ENCODE data around the gene PLBD1. TPM values are rescaled to one million over a fixed set of nuclear protein-coding genes. Genes with fewer than 3 reads are reported as not detected.

Gene PLBD1
- total RNA-seq, 4 donors from 2014 or later, result 26.5 to 64.1 (median 40.1) TPM

DNA sequence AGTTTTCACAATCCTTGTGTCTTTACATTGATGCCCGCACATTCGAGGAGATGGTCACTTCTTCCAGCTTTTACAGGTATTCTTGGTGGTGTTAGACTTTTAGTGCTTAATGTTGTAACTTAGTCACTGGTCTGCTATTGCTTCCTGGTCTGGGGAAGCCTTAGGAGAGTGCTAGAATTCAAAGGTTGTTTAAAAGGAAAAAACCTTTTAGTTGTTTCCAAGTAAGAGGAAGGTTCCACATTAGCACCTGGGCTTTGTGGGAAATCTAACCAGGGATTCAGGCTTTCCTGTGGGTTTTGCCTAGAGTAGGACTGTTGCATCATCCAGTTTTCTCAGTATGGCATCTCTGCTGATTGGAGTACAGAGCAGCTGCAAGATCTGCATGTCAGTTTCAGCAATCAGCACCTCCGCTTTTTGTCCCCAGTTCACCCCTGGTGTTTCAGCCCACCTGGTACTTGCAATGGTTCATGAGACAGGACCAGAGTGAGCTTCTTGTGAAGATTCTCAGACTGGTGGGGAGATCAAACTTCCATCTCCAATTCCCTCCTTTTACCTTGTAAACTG is 44.0 kb upstream of the PLBD1 start:
- H3K4me3 ChIP-seq (ENCODE audit: low read depth, poor library complexity, severe bottlenecking), result no peak overlapping the region
- WGBS, 2 donors, result 93% methylated on average over 3 of the region's 3 CpGs
- DNase-seq (ENCODE audit: low spot score in 2 of 2), result no peak
- intact Hi-C loops (cut with DNase I; ENCODE audit: low total_unique reads), result no loop called here
- TF ChIP-seq, protein P1, sequence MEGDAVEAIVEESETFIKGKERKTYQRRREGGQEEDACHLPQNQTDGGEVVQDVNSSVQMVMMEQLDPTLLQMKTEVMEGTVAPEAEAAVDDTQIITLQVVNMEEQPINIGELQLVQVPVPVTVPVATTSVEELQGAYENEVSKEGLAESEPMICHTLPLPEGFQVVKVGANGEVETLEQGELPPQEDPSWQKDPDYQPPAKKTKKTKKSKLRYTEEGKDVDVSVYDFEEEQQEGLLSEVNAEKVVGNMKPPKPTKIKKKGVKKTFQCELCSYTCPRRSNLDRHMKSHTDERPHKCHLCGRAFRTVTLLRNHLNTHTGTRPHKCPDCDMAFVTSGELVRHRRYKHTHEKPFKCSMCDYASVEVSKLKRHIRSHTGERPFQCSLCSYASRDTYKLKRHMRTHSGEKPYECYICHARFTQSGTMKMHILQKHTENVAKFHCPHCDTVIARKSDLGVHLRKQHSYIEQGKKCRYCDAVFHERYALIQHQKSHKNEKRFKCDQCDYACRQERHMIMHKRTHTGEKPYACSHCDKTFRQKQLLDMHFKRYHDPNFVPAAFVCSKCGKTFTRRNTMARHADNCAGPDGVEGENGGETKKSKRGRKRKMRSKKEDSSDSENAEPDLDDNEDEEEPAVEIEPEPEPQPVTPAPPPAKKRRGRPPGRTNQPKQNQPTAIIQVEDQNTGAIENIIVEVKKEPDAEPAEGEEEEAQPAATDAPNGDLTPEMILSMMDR (IDR thresholded peaks at IDR 0.05), result no peak
- no peak for TF ChIP-seq POLR2A (IDR thresholded peaks at IDR 0.05)

DNA sequence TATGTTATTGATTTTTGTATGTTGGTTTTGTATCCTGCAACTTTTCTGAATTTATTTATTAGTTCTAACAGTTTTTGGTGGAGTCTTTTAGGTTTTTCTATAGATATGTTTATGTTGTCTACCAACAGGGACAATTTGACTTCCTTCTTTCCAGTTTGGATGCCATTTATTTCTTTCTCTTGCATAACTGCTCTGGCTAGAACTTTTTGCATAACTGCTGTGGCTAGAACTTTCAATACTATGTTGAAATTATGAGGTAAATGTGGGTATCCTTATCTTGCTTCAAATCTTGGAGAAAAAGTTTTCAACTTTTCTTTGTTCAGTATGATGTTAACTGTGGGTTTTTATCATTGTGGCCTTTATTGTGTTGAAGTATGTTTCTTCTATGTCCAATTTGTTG is 39.9 kb upstream of the PLBD1 start:
- intact Hi-C loops (cut with DNase I; ENCODE audit: low total_unique reads), result no loop called here
- no peak for DNase-seq (ENCODE audit: low spot score in 2 of 2)
- no peak overlapping the region for H3K4me3 ChIP-seq (ENCODE audit: low read depth, poor library complexity, severe bottlenecking)
- TF ChIP-seq, protein P1 (IDR thresholded peaks at IDR 0.05), result no peak
- TF ChIP-seq POLR2A (IDR thresholded peaks at IDR 0.05), result no peak

DNA sequence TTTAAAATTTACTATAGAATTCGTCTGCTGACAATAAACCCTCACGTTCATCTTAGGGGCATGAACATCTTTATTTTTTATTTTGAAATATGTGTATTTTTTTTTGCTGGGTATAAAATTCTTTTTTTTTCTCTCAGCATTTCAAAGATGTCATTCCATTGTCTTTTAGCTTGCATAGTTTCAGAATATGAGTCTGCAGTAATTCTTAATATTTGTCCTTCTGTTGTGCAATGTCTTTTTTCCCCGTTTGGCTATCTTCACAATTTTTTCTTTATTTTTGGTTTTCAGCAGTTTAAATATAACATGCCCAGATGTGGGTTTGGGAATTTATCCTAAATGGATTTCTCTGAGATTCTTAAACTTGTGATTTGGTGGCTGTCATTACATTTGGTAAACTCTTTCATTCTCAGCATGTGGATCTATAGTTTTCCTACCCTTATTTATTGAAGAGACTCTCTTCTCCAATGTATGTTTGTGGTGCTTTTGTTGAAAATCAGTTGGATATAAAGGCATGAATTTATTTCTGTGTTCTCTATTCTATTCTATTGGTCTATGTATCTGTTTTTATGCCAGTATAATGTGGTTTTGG is 37.8 kb upstream of the PLBD1 start:
- 81 to 85% methylated on average over 3 of the region's 3 CpGs for WGBS, 2 donors
- no peak for TF ChIP-seq POLR2A (IDR thresholded peaks at IDR 0.05)
- TF ChIP-seq, protein P1 (IDR thresholded peaks at IDR 0.05), result no peak
- no peak for DNase-seq (ENCODE audit: low spot score in 2 of 2)
- intact Hi-C loops (cut with DNase I; ENCODE audit: low total_unique reads), result no loop called here
- no peak overlapping the region for H3K4me3 ChIP-seq (ENCODE audit: low read depth, poor library complexity, severe bottlenecking)

DNA sequence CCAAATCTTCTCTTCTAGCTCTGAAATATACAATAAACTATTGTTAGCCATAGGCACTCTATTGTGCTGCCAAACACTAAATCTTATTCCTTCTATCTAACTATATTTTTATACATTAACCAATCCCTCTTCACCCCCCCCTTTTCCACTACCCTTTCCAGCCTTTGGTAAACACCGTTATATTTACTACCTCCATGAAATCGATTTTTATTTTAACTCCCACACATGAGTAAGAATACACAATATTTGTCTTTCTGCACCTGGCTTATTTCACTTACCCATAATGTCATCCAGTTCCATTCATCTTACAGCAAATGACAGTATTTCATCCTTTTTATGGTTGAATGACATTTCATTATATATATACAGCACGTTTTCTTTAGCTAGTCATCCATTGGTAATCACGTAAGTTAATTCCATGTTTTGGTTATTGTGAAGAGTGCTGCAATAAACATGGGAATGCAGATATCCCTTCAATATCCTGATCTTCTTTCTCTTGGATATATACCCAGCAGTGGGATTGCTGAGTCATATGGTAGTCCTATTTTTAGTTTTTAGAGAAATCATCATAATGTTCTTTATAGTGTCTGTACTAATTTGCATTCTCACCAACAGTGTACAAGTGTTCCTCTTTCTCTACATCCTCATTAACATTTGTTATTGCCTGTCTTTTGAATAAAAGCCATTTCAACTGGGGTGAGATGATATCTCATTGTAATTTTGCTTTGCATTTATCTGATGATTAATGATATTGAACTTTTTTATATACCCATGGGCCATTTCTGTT is 34.2 kb upstream of the PLBD1 start:
- intact Hi-C loops (cut with DNase I; ENCODE audit: low total_unique reads), result no loop called here
- 74 to 76% methylated on average over 4 of the region's 4 CpGs for WGBS, 2 donors

DNA sequence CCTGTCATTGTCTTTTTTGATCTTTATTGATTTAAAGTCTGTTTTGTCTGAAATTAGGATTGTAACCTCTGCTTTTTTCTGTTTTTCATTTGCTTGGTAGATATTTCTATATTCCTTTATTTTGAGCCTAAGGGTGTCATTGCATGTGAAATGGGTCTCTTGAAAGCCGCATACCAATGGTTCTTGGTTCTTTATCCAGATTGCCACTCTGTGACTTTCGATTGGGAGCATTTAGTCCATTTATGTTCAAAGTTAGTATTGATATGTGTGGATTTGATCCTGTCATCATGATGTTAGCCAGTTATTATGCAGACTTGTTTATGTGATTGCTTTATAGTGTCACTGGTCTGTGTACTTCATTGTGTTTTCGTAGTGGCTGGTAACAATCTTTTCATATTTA is 29.8 kb upstream of the PLBD1 start:
- no peak for TF ChIP-seq POLR2A (IDR thresholded peaks at IDR 0.05)
- TF ChIP-seq, protein P1 (IDR thresholded peaks at IDR 0.05), result no peak
- no peak for DNase-seq (ENCODE audit: low spot score in 2 of 2)
- no peak overlapping the region for H3K4me3 ChIP-seq (ENCODE audit: low read depth, poor library complexity, severe bottlenecking)
- WGBS, 2 donors, result 89 to 91% methylated on average over 3 of the region's 3 CpGs
- intact Hi-C loops (cut with DNase I; ENCODE audit: low total_unique reads), result no loop called here

More for the DNA sequence above, 34.2 kb upstream of the PLBD1 start:
- no peak for TF ChIP-seq POLR2A (IDR thresholded peaks at IDR 0.05)
- TF ChIP-seq, protein P1 (IDR thresholded peaks at IDR 0.05), result no peak
- no peak overlapping the region for H3K4me3 ChIP-seq (ENCODE audit: low read depth, poor library complexity, severe bottlenecking)
- no peak for DNase-seq (ENCODE audit: low spot score in 2 of 2)
